PC-3 (cell line): ENCODE data around the gene ANGPTL8.

Source experiments
- EZH2 ChIP-seq: fragments of 300-600 bp; sonication (generic); IDR thresholded peaks from one replicate; pipeline ENCODE4 v1.6.1; 2017; ENCODE audit warnings: antibody characterized with exemption, mild to moderate bottlenecking, low read length; ENCODE audit not compliant: unreplicated experiment
- TF ChIP-seq, protein P1 (sequence below): fragments of 300-600 bp; sonication (generic); conservative IDR thresholded peaks from 2 replicates; pipeline ENCODE4 v1.5.1; 2017; ENCODE audit warnings: antibody characterized with exemption, low read depth, mild to moderate bottlenecking, low read length

GRCh38 chr19:11284515-11284914 lies 45.1 kb downstream of the ANGPTL8 start:
- TF ChIP-seq EZH2, result no peak
- TF ChIP-seq, protein P1, sequence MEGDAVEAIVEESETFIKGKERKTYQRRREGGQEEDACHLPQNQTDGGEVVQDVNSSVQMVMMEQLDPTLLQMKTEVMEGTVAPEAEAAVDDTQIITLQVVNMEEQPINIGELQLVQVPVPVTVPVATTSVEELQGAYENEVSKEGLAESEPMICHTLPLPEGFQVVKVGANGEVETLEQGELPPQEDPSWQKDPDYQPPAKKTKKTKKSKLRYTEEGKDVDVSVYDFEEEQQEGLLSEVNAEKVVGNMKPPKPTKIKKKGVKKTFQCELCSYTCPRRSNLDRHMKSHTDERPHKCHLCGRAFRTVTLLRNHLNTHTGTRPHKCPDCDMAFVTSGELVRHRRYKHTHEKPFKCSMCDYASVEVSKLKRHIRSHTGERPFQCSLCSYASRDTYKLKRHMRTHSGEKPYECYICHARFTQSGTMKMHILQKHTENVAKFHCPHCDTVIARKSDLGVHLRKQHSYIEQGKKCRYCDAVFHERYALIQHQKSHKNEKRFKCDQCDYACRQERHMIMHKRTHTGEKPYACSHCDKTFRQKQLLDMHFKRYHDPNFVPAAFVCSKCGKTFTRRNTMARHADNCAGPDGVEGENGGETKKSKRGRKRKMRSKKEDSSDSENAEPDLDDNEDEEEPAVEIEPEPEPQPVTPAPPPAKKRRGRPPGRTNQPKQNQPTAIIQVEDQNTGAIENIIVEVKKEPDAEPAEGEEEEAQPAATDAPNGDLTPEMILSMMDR, result no peak
